NCI-H128 (cell line): Measurements from ENCODE around the gene LRR1.
"Not testable (repeated sequence)": the region's sequence is repeated elsewhere in the genome, so short reads cannot be mapped to it uniquely, and the experiment has no call there.

ENCODE experiments used
- DNase-seq: peaks from one replicate; lab custom pipeline; 2025; ENCODE audit not compliant: unreplicated experiment; lab: John Stamatoyannopoulos, UW

The LRR1 gene

DNA sequence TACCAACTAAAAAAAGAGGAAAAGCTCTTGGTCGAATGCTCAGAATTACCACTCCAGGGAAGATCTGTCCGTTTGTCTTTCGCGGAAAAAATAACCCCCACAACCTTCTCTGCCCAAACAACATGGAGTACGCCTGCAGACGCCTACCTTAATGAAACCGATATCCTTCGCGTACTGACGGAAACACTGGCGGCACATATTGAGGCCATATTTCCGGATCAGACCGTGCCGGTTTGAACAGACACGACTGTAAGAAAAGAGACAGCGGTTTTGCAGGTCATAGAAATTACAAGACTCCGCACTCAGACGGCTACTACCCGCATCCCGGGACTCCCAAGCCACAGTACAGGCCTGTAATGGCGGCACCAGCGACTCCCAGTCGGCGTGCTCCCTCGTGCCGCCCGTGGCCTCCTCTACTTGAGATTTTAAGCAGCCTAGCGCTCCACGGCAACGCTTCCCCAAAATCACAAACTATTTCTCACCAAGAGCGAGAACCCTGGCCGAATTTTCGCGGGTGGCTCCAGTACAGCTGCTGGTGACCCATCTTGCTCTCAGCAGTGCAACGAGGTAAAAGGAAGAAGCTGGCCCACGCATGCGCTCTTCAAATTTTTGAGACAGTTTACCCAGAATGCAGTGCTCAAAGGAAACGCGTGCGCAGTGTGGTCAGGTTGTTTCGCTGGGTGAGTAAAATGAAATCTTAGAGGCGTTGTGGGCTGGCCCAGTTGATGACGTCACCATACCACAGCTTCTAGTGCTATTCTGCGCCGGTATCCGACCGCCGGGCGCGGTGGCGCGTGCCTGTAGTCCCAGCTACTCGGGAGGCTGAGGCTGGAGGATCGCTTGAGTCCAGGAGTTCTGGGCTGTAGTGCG lies 12.7 kb upstream of the LRR1 start, which contains the start of gene RPS29:
Gene RPS29 (minus strand): TSS at position 578 of the 870 bp plus-strand sequence. CDS start 34 bp downstream, at position 544.
- peak; percentile 97 for DNase-seq

DNA sequence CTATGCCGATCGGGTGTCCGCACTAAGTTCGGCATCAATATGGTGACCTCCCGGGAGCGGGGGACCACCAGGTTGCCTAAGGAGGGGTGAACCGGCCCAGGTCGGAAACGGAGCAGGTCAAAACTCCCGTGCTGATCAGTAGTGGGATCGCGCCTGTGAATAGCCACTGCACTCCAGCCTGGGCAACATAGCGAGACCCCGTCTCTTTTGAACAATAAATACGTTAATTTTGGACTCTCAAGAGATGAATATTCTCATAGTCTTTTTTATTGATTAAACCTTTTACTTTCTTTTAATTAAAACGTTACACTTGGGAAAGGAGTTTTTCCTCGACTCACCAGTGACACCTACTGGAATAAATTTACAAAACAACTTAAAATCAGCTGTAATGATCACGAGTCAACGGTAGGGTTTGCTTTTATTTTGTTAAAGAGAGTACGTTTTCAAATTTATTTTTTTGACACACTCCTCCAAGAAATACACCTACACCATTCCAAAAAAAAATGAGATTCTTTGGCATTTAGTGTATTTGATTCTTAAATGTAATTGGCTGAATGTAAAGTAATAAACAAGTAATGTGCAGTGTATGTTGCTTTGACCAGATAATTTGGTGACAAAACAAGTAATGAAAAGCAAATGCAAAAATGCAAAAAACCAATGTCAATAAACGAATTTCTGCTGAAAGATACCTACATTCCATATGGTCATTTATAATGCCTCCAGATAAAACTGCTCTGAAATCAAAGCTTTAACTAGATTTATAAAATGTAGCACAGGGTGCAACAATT lies 11.9 kb upstream of the LRR1 start:
- peak; percentile 52 for DNase-seq

DNA sequence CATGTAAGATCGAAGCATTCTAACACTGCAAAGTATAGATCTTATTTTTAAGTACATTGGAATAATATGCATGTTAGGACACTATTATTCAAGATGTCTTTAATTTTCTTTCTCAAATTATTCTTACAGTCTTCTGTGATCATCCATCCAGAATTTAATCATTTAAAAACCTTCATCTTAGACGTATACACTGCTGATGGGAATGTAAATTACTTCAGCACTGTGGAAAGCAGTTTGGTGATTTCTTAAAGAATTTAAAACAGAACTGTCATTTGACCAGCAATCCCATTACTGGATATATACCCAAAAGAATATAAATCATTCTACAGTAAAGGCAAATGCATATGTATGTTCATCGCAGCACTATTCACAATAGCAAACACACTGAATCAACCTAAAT lies 9.4 kb upstream of the LRR1 start:
- DNase-seq, result no peak

DNA sequence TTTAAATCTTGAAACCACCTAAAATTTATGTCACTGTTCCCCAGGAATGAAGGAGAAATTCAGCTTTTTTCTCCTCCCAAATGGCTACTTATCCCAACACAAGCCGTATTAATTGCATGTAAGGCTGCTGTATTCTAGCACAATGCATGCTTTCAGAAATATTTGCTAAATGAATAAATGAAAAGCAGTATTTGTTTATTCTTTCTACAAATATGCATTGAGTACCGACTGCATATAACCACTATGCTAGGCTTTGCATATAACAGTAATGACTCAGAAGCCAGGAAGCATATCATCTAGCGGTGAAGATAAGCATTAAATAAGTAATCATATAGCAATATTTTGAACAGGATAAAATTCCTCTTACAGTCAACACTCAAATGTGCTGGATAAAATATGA lies 5.7 kb upstream of the LRR1 start:
- DNase-seq, result no peak

DNA sequence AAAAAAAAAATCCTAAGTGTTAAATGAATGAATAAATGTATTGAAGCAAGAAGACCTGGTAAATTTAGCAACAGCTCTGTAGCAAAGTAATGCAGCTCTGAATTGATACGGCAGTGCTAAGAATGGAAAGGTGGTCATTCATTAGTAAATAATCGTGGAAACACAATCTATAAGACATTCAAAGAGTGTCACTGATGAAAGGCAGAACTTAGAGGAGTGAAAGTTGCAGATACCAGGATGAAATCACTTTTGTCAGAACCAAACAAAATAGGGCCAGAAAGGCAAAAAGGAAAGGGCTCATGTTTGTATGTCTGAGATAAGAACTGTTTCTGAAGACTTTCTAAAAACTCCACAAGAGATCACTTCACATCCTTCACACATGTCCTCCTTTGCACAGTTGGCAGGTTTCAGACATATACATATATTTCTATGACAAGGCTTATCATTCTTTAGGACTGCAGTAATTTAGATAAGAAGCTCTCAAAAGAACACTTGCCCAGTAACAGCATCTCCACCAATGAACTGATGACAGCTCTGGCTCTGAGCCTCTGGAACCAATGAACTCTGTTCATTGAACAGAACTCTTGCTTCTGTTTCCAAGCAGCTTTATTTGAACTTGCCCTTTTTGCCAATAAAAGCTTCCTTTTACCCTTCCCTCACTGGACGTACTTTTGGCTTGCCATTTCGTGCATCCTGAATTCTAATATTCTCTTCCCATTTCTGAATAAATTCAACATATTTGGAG lies 4.2 kb upstream of the LRR1 start:
- DNase-seq, result no peak

DNA sequence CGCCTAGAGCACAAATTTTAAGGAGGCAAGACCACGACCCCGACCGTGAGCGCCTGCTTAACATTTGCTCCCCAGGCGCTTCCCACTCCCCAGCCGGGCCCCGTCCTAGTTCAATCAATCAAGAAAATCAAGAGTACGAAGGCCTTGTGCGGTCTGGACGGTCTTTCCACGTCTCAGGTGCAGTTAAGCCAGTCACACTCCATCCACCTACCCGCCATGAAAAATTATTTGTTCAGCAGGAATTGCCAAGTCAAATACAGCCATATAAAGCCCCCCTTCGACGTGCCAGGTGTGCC lies 603 bp upstream of the LRR1 start:
- DNase-seq, result no peak

DNA sequence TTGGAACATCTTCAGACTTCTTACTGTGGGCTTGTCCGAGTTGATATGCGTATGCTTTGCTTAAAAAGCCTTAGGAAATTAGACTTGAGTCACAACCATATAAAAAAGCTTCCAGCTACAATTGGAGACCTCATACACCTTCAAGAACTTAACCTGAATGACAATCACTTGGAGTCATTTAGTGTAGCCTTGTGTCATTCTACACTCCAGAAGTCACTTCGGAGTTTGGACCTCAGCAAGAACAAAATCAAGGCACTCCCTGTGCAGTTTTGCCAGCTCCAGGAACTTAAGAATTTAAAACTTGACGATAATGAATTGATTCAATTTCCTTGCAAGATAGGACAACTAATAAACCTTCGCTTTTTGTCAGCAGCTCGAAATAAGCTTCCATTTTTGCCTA lies 8.8 kb downstream of the LRR1 start:
- DNase-seq, result no peak

DNA sequence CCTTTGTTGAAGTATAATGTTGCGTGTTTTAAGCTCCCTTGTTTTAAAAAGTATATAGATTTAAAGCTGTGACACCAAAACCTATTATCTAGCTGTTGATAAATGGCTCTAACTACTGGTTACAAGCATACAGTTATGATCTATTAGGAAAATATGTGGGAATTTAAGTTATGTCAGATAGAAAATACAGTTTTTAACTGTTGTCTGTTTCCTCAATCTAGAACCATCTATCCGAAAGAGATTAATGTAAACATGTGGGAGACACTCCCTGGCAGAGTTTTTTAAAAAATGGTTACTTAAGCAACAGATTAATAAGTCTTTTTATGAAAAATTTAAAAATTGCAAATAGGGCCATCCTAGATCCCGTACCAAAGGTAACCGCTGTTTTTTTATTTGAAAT lies 13.5 kb downstream of the LRR1 start:
- no peak for DNase-seq

DNA sequence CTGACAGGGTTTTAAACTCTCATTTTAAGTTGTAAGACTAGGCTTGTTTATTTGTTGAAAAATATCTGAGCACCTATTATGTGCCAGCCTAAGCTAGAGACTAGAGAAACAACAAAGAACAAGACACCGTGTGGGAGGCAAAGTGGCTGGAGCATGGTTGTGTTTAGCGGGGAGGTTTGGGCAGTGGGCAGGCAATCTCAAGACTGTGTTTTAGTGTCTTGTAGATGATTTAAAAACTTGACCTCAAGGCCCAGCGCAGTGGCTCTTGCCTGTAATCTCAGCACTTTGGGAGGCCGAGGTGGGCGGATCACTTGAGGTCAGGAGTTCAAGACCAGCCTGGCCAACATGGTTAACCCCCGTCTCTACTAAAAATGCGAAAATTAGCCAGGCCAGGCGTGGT lies 13.9 kb downstream of the LRR1 start:
- DNase-seq, result no peak

DNA sequence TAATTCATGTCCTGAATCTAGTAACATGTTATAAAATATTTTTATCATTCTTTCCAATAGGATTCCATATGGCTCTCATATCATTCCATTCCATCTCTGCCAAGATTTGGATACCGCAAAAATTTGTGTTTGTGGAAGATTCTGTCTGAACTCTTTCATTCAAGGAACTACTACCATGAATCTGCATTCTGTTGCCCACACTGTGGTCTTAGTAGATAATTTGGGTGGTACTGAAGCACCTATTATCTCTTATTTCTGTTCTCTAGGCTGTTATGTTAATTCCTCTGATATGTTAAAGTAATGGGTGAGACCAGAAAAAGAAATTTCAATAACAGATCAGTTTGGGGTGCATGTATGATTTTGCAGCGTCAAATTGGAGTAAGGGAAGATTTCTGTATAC lies 15.5 kb downstream of the LRR1 start:
- no peak for DNase-seq

DNA sequence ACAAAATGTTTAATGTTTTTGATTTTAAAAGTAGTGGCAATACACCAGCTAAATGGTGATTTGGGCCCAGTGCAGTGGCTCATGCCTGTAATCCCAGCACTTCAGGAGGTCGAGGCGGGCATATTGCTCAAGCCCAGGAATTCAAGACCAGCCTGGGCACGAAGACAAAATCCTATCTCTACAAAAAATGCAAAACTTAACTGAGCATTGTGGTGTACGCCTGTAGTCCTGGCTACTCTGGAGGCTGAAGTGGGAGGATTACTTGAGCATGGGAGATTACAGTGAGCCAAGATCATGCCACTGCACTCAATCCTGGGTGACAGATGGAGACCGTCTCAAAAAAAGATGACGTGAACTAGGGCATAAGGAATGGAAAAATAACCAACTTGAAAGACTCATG lies 17.0 kb downstream of the LRR1 start:
- no peak for DNase-seq

DNA sequence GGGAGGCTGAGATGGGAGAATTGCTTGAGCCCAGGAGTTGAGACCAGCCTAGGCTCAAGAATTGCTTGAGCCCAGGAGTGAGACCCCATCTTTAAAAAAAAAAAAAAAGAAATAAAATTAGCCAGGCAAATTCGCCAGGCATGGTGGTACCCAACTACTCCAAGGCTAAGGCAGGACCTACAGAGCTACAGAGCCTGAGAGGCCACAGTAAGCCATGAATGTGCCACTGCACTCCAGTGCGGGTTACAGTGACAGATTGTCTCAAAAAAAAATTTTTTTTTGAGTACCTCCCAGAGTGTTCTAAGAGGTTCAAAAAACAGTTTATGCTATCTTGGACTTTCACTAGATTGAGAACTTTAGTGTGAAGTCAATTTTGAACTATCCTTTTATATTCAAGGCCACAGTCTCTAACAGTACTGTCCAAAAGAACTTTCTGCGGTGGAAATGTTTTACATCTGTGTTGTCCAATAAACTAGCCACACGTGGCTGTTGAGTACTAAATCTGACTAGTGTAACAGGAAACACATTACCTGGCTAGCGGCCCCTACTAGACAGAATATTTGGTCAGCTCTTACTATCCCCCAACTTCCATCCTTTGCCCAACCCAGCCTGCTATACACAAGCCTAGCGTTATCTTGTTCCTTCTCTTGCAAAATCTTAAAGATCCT lies 19.2 kb downstream of the LRR1 start:
- DNase-seq, result no peak

DNA sequence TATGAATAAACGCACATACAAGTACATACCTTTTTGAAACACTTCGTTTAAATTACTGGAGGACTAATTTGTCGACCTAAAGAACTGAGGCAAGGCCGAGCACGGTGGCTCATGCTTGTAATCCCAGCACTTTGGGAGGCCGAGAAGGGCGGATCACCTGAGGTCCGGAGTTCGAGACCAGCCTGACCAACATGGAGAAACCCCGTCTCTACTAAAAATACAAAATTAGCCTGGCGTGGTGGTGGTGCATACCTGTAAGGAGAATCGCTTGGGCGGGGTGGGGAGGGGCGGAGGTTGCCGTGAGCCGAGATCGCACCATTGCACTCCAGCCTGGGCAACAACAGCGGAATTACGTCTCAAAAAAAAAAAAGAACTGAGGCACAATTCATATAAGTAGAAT lies 20.5 kb downstream of the LRR1 start:
- DNase-seq, result not testable (repeated sequence)

DNA sequence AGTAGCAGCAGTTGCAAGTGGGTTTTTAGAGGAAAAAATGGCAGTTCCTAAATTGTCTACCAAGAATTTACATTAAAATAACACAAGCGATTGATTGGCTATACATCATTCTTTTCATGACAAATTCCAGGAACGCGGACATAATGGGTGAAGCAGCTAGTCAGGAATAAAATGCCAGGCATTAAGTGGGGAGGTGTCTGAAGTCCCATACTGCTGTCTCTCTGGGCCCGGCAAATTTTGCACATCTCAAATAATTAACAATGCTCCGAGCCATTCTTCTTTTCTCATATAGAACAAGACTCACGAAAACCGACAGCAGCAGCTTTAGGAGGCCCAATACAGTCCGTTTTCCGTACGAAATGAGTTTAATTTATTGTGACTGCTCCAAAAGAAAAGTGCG lies 21.0 kb downstream of the LRR1 start:
- no peak for DNase-seq

DNA sequence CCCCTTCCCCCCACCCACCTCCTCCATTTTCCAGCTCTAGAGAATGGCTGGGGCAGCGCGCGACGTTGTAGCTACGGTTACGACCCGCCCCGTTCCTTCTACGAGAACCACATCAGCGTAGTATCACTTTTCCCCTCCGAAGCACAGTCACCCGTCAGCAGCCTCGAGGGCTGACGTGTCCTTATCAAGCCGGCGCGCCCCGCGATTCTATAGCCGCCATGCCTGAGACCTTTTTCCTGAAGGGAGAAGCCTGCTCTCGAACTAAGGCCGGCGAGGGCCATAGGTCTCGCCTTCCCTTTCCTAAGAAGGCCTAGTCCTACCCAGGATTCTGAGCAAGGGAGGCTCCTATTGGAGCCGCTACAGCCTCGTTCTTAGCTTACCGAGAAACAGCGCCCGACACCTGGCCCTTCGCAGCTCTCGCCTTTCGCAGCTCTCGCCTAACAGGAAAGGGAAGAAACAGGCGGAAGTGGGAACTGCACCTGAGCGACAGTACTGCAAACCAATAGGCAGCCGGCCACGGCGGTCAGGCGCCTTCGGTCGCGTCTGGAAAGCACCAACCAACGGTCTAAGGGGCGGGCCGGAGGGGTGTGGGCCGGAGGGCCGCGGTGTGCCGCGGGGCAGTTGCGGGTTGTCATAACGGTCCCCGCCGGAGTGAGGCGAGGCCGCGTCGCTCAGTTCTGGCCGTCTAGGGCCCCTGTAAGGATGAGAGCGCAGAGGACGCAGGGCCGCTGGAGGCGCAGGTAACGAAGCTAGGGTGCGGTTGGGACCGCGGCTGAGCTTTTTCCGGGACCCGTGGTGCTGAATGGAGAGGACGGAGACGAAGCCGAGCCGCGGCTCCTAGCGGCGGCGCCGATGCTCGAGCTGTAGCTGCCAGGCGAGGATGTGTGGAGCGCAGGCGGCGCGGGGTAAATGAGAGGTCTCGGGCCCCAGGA lies 21.7 kb downstream of the LRR1 start, which contains the start of the genes MGAT2 and RPL36AL:
Gene MGAT2 (plus strand): TSS at position 618 of the 932 bp plus-strand sequence. CDS start 470 bp downstream, outside the sequence.
Gene RPL36AL (minus strand): TSS at position 445 of the 932 bp plus-strand sequence. CDS start 1,522 bp downstream, outside the sequence.
- DNase-seq, result peak; percentile 90

DNA sequence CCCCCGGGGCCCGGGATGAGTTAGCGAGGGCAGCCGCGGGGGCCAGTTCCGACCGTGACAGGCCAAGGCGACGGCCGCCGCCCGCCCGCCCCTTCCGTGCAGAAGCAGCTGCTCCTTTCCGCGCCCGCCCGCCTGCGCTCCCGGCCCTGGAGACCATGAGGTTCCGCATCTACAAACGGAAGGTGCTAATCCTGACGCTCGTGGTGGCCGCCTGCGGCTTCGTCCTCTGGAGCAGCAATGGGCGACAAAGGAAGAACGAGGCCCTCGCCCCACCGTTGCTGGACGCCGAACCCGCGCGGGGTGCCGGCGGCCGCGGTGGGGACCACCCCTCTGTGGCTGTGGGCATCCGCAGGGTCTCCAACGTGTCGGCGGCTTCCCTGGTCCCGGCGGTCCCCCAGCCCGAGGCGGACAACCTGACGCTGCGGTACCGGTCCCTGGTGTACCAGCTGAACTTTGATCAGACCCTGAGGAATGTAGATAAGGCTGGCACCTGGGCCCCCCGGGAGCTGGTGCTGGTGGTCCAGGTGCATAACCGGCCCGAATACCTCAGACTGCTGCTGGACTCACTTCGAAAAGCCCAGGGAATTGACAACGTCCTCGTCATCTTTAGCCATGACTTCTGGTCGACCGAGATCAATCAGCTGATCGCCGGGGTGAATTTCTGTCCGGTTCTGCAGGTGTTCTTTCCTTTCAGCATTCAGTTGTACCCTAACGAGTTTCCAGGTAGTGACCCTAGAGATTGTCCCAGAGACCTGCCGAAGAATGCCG lies 22.6 kb downstream of the LRR1 start:
- no peak for DNase-seq

DNA sequence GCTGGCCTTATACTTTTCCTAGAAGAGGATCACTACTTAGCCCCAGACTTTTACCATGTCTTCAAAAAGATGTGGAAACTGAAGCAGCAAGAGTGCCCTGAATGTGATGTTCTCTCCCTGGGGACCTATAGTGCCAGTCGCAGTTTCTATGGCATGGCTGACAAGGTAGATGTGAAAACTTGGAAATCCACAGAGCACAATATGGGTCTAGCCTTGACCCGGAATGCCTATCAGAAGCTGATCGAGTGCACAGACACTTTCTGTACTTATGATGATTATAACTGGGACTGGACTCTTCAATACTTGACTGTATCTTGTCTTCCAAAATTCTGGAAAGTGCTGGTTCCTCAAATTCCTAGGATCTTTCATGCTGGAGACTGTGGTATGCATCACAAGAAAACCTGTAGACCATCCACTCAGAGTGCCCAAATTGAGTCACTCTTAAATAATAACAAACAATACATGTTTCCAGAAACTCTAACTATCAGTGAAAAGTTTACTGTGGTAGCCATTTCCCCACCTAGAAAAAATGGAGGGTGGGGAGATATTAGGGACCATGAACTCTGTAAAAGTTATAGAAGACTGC lies 23.4 kb downstream of the LRR1 start:
- no peak for DNase-seq

DNA sequence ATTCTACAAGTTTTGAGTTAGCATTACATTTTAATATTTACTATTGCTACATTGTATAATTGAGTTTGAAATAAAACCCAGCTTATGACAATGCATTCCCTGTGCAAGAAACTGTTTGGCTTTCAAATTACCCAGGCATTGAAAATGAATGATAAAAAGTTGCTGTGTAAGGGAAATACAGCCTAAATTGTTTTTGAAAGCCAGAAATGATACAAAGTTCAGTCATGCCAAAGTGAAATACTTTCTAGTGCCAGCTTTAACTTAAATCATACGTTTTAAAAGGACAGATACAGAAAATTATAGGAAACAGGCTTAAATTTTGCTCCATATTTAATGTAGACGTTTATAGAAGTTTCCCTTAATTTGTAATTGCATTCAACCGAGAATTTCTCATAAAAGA lies 24.6 kb downstream of the LRR1 start:
- DNase-seq, result no peak
